ENCODE results near the gene TROAP. TPM values are rescaled to one million over a fixed set of nuclear protein-coding genes. Genes with fewer than 3 reads are reported as not detected.
"Not testable (repeated sequence)": the region's sequence is repeated elsewhere in the genome, so short reads cannot be mapped to it uniquely, and the experiment has no call there.

Gene TROAP, protein sequence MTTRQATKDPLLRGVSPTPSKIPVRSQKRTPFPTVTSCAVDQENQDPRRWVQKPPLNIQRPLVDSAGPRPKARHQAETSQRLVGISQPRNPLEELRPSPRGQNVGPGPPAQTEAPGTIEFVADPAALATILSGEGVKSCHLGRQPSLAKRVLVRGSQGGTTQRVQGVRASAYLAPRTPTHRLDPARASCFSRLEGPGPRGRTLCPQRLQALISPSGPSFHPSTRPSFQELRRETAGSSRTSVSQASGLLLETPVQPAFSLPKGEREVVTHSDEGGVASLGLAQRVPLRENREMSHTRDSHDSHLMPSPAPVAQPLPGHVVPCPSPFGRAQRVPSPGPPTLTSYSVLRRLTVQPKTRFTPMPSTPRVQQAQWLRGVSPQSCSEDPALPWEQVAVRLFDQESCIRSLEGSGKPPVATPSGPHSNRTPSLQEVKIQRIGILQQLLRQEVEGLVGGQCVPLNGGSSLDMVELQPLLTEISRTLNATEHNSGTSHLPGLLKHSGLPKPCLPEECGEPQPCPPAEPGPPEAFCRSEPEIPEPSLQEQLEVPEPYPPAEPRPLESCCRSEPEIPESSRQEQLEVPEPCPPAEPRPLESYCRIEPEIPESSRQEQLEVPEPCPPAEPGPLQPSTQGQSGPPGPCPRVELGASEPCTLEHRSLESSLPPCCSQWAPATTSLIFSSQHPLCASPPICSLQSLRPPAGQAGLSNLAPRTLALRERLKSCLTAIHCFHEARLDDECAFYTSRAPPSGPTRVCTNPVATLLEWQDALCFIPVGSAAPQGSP
- total RNA-seq (6.9 TPM), polyA plus RNA-seq (ENCODE audit: insufficient read depth in 1 of 8, insufficient read length in 8 of 8, low replicate concordance in 1 of 8) (10 to 100 TPM; 10.8 to 18.2 (median 12.5) TPM)
- long read RNA-seq, donor 1 = 0 reads
- long read RNA-seq, donor 2 = 0 reads
- long read RNA-seq, donor 3, partial matches to known transcripts = 0 of 2 reads
- long read RNA-seq, donor 3, other reads (novel, unspliced or antisense) = 0 of 2 reads
- long read RNA-seq, donor 4, partial matches to known transcripts = 0 of 2 reads
- long read RNA-seq, donor 4, other reads (novel, unspliced or antisense) = 0 of 2 reads
- long read RNA-seq, donor 5, partial matches to known transcripts = 0 of 4 reads
- long read RNA-seq, donor 5, other reads (novel, unspliced or antisense) = 0 of 4 reads
- long read RNA-seq, donor 6, partial matches to known transcripts = 0 of 3 reads
- long read RNA-seq, donor 6, other reads (novel, unspliced or antisense) = 0 of 3 reads
- long read RNA-seq, donor 7, partial matches to known transcripts = 0 of 5 reads
- long read RNA-seq, donor 7, other reads (novel, unspliced or antisense) = 0 of 5 reads
- long read RNA-seq, donor 8 = 0 reads
- long read RNA-seq, donor 9, partial matches to known transcripts = 0 of 2 reads
- long read RNA-seq, donor 9, other reads (novel, unspliced or antisense) = 0 of 2 reads
- long read RNA-seq, donor 10, partial matches to known transcripts = 0 of 2 reads
- long read RNA-seq, donor 10, other reads (novel, unspliced or antisense) = 0 of 2 reads
- long read RNA-seq, donor 11, partial matches to known transcripts = 0 of 3 reads
- long read RNA-seq, donor 11, other reads (novel, unspliced or antisense) = 0 of 3 reads

DNA sequence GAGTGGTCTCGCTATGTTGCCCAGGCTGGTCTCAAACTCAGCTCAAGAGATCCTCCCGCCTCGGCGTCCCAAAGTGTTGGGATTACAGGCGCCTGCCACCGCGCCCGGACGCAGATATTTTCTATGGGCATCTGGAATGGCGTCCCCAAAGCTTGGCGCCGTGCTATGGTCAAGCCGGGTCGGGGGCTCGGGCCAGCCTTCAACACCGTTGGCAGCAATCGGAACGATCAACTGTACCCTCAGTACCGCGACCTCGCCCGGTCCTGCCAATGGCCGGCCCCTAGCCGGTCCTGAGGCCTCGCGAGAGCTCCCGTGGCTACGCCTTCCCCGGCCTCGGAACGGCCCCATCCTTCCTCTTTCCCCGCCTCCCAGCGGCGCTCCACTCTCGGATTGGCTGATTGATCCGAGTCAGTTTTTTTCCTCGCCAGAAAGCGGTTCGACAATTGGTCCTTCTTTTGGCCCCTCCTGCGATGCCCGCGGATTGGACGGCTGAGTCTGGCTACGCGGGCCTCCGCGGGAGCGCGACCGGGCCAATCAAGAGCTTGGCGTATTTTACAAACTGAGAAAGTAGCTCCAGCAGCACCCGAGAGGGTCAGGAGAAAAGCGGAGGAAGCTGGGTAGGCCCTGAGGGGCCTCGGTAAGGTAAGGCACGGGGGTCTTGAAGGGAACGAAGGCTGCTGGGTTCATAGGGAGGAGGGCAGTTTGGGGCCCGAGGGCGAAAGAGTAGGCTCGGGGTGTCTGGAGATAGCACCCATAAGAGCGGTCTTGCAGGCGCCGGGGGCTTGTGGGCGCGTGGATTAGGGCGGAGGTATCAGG is at the start of gene TROAP:
Gene TROAP (plus strand): TSS at position 548 of the 816 bp plus-strand sequence. CDS start 354 bp downstream, outside the sequence.
- WGBS (ENCODE audit: insufficient coverage) = under 1% methylated on average over 64 of the region's 65 CpGs
- peak within 1 kb of the TSS; percentile 79 for H3K27ac ChIP-seq (ENCODE audit: low read length)

DNA sequence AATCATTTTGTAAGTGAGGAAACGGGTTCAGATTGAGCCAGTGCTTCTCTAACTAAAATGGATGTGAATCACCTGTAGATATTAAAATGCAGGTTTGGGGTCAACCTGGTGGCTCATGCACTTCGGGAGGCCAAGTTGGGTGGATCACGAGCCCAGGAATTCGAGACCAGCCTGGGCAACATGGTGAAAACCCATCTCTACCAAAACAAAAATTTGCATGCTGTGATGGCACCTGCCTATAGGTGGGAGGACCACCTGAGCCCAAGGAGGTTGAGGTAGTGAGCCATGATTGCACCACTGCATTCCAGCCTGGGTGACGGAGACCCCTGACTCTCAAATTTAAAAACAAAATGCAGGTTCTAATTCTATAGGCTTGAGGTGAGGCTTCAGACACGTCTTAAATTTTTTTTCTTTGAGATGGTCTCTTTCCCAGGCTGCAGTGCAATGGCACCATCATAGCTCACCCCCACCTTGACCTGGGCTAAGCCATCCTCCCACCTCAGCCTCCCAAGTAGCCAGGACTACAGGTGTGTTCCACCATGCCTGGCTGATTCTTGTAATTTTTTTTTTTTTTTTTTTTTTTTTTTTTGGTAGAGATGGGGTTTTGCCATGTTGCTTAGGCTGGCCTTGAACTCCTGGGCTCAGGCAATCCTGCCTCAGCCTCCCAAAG is 49.2 kb upstream of the TROAP start:
- peaks cover 8% of the 10 kb centered on the region for H3K4me1 ChIP-seq (ENCODE audit: control insufficient read depth, insufficient read depth, low read length)
- no peaks in the 10 kb centered on the region for H3K9me3 ChIP-seq (replicated peaks; ENCODE audit: control insufficient read depth, low read depth, low read length)
- H3K27me3 ChIP-seq (ENCODE audit: control insufficient read depth, insufficient read depth, low read length) = no peaks in the 10 kb centered on the region
- H3K27ac ChIP-seq (ENCODE audit: low read length) = no peak overlapping the region
- H3K4me3 ChIP-seq (ENCODE audit: low read length) = no peak overlapping the region
- peaks cover 40% of the 10 kb centered on the region for H3K36me3 ChIP-seq (ENCODE audit: control insufficient read depth, insufficient read depth, low read length)
- WGBS (ENCODE audit: insufficient coverage) = 50% methylated on average over 1 of the region's 6 CpGs
- no peak for DNase-seq

More for the DNA sequence above, at the start of gene TROAP:
- peaks cover 13% of the 10 kb centered on the region for H3K4me1 ChIP-seq (ENCODE audit: control insufficient read depth, insufficient read depth, low read length)
- H3K9me3 ChIP-seq (replicated peaks; ENCODE audit: control insufficient read depth, low read depth, low read length) = no peaks in the 10 kb centered on the region
- H3K4me3 ChIP-seq (ENCODE audit: low read length) = peak within 1 kb of the TSS; percentile 91
- DNase-seq = peak; percentile 100
- H3K27me3 ChIP-seq (ENCODE audit: control insufficient read depth, insufficient read depth, low read length) = peaks cover 3% of the 10 kb centered on the region
- peaks cover 22% of the 10 kb centered on the region for H3K36me3 ChIP-seq (ENCODE audit: control insufficient read depth, insufficient read depth, low read length)

DNA sequence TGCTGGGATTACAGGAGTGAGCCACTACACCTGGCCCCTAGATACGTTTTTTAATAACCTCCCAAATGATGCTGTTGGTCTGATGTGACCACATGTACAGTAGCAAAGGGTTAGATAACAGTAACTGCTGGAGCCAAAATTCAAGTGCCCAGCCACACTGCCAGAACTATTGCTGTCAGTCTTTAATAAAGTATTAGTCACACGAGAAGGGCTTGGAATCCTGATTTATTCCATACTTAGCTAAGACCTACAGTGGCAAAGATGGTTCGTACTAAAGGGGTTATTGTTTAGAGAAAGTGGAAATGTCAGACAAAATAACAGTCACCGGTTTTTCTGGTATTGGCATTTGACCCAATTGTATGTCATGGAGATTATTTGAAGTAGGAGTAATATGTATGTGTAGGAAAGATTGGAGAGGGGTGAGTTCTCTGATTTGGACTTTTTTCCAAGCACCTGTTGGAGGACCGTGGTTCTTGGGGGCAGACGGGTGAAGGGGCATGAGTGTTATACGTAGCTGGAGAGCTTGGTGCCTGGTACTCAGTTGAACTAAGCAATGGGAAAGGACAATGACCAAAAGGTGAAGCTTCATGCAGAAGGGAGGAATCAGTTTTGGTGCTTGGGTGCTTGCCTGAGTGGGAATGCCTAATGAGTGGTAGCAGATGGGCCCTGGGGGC is 48.5 kb upstream of the TROAP start:
- Histone ChIP-seq H3K9me3 (replicated peaks; ENCODE audit: control insufficient read depth, low read depth, low read length) (no peaks in the 10 kb centered on the region), H3K4me1 (ENCODE audit: control insufficient read depth, insufficient read depth, low read length) (peaks cover 8% of the 10 kb centered on the region), H3K4me3 (ENCODE audit: low read length) (no peak overlapping the region), H3K27ac (ENCODE audit: low read length) (no peak overlapping the region), H3K36me3 (ENCODE audit: control insufficient read depth, insufficient read depth, low read length) (peaks cover 35% of the 10 kb centered on the region), H3K27me3 (ENCODE audit: control insufficient read depth, insufficient read depth, low read length) (no peaks in the 10 kb centered on the region)
- WGBS (ENCODE audit: insufficient coverage) = 82% methylated on average over 4 of the region's 7 CpGs
- no peak for DNase-seq

DNA sequence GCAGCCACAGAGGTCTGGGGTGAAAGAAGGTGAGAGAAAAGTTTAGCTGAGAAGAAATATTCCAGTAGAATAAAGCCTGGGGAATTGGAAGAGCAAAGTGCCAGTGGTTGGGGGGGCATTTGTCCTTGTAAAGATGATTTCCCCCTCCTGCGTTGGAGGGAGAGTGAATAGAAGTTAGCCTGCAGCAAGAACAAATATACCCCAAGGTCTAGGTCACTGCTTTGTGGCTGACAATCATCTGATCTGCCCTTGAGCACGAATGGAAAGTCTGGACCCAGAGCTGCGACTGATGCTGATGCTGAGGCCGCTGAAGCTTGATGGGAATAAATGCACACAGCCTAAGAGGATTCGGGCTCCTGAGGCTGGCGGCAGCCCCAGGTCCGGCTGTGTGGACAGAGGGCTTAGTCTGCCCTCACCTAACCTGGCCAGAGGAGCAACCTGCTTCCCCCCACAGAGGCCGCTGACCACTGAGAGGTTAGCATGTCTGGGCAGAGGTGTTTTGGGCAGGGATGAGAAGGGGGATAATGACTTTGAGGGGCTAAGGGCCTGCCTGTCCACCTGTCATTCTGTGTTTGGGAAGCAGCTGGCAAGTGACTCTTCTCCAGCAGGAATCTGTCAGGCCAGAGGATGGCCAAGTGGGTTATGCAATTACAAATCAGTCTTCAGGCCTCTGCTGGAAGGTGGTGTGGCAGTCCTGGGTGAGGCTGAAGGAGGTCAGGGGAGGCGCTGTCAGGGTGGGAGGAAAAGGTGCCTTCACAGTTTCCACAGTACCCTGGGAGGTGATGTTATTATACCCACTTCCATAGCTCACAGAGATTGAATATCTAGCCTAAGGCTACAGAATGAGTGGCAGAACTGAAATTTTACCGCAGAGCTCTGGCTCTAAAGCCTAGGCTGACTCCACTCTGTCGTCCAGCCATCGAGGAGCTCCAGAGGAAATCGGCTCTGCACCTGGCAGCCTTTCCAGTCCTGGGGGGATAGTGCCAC is 46.5 kb upstream of the TROAP start:
- Histone ChIP-seq H3K27ac (ENCODE audit: low read length) (no peak overlapping the region), H3K4me3 (ENCODE audit: low read length) (no peak overlapping the region), H3K9me3 (replicated peaks; ENCODE audit: control insufficient read depth, low read depth, low read length) (no peaks in the 10 kb centered on the region), H3K36me3 (ENCODE audit: control insufficient read depth, insufficient read depth, low read length) (peaks cover 18% of the 10 kb centered on the region), H3K4me1 (ENCODE audit: control insufficient read depth, insufficient read depth, low read length) (peaks cover 8% of the 10 kb centered on the region), H3K27me3 (ENCODE audit: control insufficient read depth, insufficient read depth, low read length) (no peaks in the 10 kb centered on the region)
- DNase-seq = no peak
- WGBS (ENCODE audit: insufficient coverage) = 73% methylated on average over 7 of the region's 13 CpGs

DNA sequence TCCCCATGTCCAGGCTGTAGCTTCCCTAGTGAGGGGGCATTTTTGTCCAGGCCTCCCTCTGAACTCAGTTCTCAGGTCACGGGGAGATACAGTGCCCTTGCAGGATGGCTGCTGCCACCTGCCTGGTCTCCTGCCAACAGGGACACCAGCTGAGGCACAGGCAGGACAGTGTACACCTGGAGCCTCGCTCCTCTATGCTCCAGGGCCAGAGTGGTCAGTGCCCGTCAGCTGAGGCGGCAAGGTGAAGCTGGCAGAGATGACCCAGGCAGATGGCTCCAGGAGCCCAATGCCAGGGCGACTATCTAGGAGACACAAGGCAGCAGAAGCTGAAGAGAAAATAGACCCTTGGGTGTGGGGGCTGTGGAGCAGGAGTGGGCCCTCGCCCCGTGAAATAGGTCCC is 45.6 kb upstream of the TROAP start:
- H3K4me1 ChIP-seq (ENCODE audit: control insufficient read depth, insufficient read depth, low read length) = peaks cover 8% of the 10 kb centered on the region
- H3K4me3 ChIP-seq (ENCODE audit: low read length) = no peak overlapping the region
- no peak overlapping the region for H3K27ac ChIP-seq (ENCODE audit: low read length)
- DNase-seq = no peak
- H3K9me3 ChIP-seq (replicated peaks; ENCODE audit: control insufficient read depth, low read depth, low read length) = no peaks in the 10 kb centered on the region
- no peaks in the 10 kb centered on the region for H3K27me3 ChIP-seq (ENCODE audit: control insufficient read depth, insufficient read depth, low read length)
- WGBS (ENCODE audit: insufficient coverage) = 88% methylated on average over 6 of the region's 7 CpGs
- peaks cover 12% of the 10 kb centered on the region for H3K36me3 ChIP-seq (ENCODE audit: control insufficient read depth, insufficient read depth, low read length)

DNA sequence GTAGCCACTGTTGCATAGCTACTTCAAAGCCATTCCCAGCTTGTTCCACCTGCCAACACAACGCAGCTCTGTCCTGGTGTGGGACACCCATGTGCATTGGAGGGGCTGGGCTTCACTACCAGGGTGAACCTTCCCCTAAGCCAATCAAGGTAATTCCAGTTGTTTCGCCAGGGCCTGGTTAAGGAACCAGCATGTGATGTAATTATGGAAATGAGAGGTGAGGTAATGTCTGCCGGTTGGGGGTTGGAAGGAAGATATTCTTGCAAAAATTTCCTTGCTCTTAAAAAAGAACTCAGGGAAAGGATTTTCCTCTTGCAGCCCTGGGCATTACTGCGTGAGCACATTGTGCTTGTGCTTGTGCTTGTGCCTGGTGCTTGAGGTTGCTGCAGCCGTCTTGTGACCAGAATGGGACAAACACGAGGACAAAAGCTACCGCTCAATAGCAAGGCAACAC is 43.3 kb upstream of the TROAP start:
- Histone ChIP-seq H3K27ac (ENCODE audit: low read length) (no peak overlapping the region), H3K36me3 (ENCODE audit: control insufficient read depth, insufficient read depth, low read length) (no peaks in the 10 kb centered on the region), H3K27me3 (ENCODE audit: control insufficient read depth, insufficient read depth, low read length) (peaks cover 3% of the 10 kb centered on the region), H3K4me1 (ENCODE audit: control insufficient read depth, insufficient read depth, low read length) (peaks cover 11% of the 10 kb centered on the region), H3K9me3 (replicated peaks; ENCODE audit: control insufficient read depth, low read depth, low read length) (no peaks in the 10 kb centered on the region), H3K4me3 (ENCODE audit: low read length) (no peak overlapping the region)
- DNase-seq = no peak
- WGBS (ENCODE audit: insufficient coverage) = 27% methylated on average over 2 of the region's 7 CpGs

DNA sequence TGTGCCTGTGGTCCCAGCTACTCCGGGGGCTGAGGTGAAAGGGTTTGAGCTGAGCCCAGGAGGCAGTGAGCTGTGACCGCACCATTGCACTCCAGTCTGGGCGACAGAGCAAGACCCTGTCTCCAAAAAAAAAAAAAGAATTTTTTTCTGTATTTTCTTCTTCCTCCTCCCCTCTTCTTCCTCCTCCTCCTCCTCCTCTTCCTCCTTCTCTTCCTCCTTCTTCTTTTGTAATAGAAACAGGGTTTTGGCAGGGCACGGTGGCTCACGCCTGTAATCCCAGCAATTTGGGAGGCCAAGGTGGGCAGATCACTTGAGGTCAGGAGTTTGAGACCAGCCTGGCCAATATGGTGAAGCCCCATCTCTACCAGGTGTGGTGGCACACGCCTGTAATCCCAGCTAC is 42.5 kb upstream of the TROAP start:
- DNase-seq; H3K27ac ChIP-seq (ENCODE audit: low read length); H3K36me3 ChIP-seq (ENCODE audit: control insufficient read depth, insufficient read depth, low read length); H3K27me3 ChIP-seq (ENCODE audit: control insufficient read depth, insufficient read depth, low read length); H3K4me3 ChIP-seq (ENCODE audit: low read length); H3K9me3 ChIP-seq (replicated peaks; ENCODE audit: control insufficient read depth, low read depth, low read length): not testable (repeated sequence)
- peaks cover 11% of the 10 kb centered on the region for H3K4me1 ChIP-seq (ENCODE audit: control insufficient read depth, insufficient read depth, low read length)
- 56% methylated on average over 1 of the region's 6 CpGs for WGBS (ENCODE audit: insufficient coverage)
